Fibroblast of mammary gland (primary cell): ENCODE results near the gene KCTD16.

Experiments used
- DNase-seq: peaks from one replicate; pipeline ENCODE4 v3.0.0-alpha.2; 2010; ENCODE audit warnings: low read depth
- H3K4me3 ChIP-seq: 2 replicates; pipeline ENCODE4 v1.5.1; 2011; ENCODE audit warnings: low read depth, mild to moderate bottlenecking, low read length, moderate library complexity; ENCODE audit not compliant: control insufficient read depth
- CTCF ChIP-seq: conservative IDR thresholded peaks from 2 replicates; pipeline ENCODE4 v1.5.1; 2011; ENCODE audit warnings: low read depth, low read length, inconsistent platforms; ENCODE audit not compliant: control insufficient read depth, insufficient read depth

The KCTD16 gene

GRCh38 chr5:144128844-144129243, 41.8 kb upstream of the KCTD16 start:
- H3K4me3 ChIP-seq: no peak overlapping the region
- TF ChIP-seq CTCF: no peak
- no peak for DNase-seq

GRCh38 chr5:144130306-144130705, 40.4 kb upstream of the KCTD16 start:
- DNase-seq: no peak
- no peak overlapping the region for H3K4me3 ChIP-seq
- TF ChIP-seq CTCF: no peak

GRCh38 chr5:144131261-144131660, 39.4 kb upstream of the KCTD16 start:
- H3K4me3 ChIP-seq: no peak overlapping the region
- no peak for TF ChIP-seq CTCF
- no peak for DNase-seq

- no peak overlapping the region for H3K4me3 ChIP-seq
- TF ChIP-seq CTCF: no peak
- no peak for DNase-seq
Observed at GRCh38 chr5:144133050-144133633, 37.5 kb upstream of the KCTD16 start.

- TF ChIP-seq CTCF: no peak
- no peak overlapping the region for H3K4me3 ChIP-seq
- no peak for DNase-seq
Observed at GRCh38 chr5:144134194-144134826, 36.4 kb upstream of the KCTD16 start.

- DNase-seq: peak; percentile 33
- TF ChIP-seq CTCF: no peak
- no peak overlapping the region for H3K4me3 ChIP-seq
Observed at GRCh38 chr5:144135113-144135762, 35.4 kb upstream of the KCTD16 start.
